GM23338 (cell line): ENCODE results near the gene PKP3. TPM values are rescaled to one million over a fixed set of nuclear protein-coding genes. Genes with fewer than 3 reads are reported as not detected.

ENCODE experiments used
- ATAC-seq: fragments of 200-7000 bp; cut with Tn5 transposase; 3 replicates; pipeline ENCODE4 v1.9.1; 2020
- DNase-seq: peaks from one replicate; pipeline ENCODE4 v3.0.0-alpha.2; 2015; ENCODE audit warnings: low spot score
- H2AFZ ChIP-seq: fragments of 200-600 bp; sonication (generic); 2 replicates; pipeline ENCODE4 v1.8.0; 2016; ENCODE audit warnings: antibody characterized with exemption, mild to moderate bottlenecking, moderate library complexity
- H3F3A ChIP-seq: fragments of 200-600 bp; sonication (generic); replicated peaks from 2 replicates; pipeline ENCODE4 v1.8.0; 2017; ENCODE audit warnings: antibody characterized with exemption, mixed run types, low read depth
- H3K27ac ChIP-seq: fragments of 200-600 bp; sonication (generic); 2 replicates; pipeline ENCODE4 v1.6.1; 2016; ENCODE audit warnings: low read depth
- H3K27me3 ChIP-seq: fragments of 200-600 bp; sonication (generic); 2 replicates; pipeline ENCODE4 v1.8.0; 2016; ENCODE audit warnings: mild to moderate bottlenecking, mixed run types, moderate library complexity; ENCODE audit not compliant: insufficient read depth
- H3K36me3 ChIP-seq: fragments of 200-600 bp; sonication (generic); 2 replicates; pipeline ENCODE4 v1.8.0; 2016; ENCODE audit warnings: mild to moderate bottlenecking; ENCODE audit not compliant: insufficient read depth
- H3K4me1 ChIP-seq: fragments of 200-600 bp; sonication (generic); 2 replicates; pipeline ENCODE4 v1.8.0; 2016; ENCODE audit warnings: mild to moderate bottlenecking, moderate library complexity; ENCODE audit not compliant: insufficient read depth
- H3K4me2 ChIP-seq: fragments of 200-600 bp; sonication (generic); 2 replicates; pipeline ENCODE4 v1.7.1; 2017; ENCODE audit warnings: mixed run types
- H3K4me3 ChIP-seq: fragments of 200-600 bp; sonication (generic); 2 replicates; pipeline ENCODE4 v1.6.1; 2016; ENCODE audit warnings: mixed run types
- H3K79me2 ChIP-seq: fragments of 200-600 bp; sonication (generic); replicated peaks from 2 replicates; pipeline ENCODE4 v1.8.0; 2017; ENCODE audit warnings: mild to moderate bottlenecking; ENCODE audit not compliant: insufficient read depth
- H3K9me2 ChIP-seq: fragments of 200-600 bp; sonication (generic); 2 replicates; pipeline ENCODE4 v1.8.0; 2017; ENCODE audit not compliant: insufficient read depth
- H4K20me1 ChIP-seq: fragments of 200-600 bp; sonication (generic); replicated peaks from 2 replicates; pipeline ENCODE4 v1.8.0; 2017; ENCODE audit warnings: mild to moderate bottlenecking; ENCODE audit not compliant: insufficient read depth
- H3K27ac Mint-ChIP-seq: 2 replicates; pipeline ENCODE4 v1.8.0; 2020; ENCODE audit warnings: inconsistent platforms, mild to moderate bottlenecking, moderate library complexity, mixed read lengths
- H3K27me3 Mint-ChIP-seq: 3 replicates; pipeline ENCODE4 v1.8.0; 2022; ENCODE audit warnings: low read depth, mild to moderate bottlenecking, moderate library complexity, mixed read lengths, inconsistent platforms; ENCODE audit not compliant: insufficient read depth, poor library complexity
- H3K36me3 Mint-ChIP-seq: 3 replicates; pipeline ENCODE4 v1.8.0; 2021; ENCODE audit warnings: low read depth, mild to moderate bottlenecking, inconsistent platforms, moderate library complexity, mixed read lengths
- H3K4me1 Mint-ChIP-seq: 3 replicates; pipeline ENCODE4 v1.8.0; 2020; ENCODE audit warnings: mild to moderate bottlenecking, inconsistent platforms, mixed read lengths
- H3K4me3 Mint-ChIP-seq: 3 replicates; pipeline ENCODE4 v1.8.0; 2021; ENCODE audit warnings: moderate library complexity, mild to moderate bottlenecking, inconsistent platforms, mixed read lengths
- H3K9me3 Mint-ChIP-seq: 3 replicates; pipeline ENCODE4 v1.8.0; 2020; ENCODE audit warnings: moderate library complexity, mild to moderate bottlenecking, inconsistent platforms, mixed read lengths
- EZH2phosphoT487 ChIP-seq: fragments of 200-600 bp; sonication (generic); IDR thresholded peaks from one replicate; pipeline ENCODE4 v1.8.1; 2018; ENCODE audit warnings: antibody characterized with exemption; ENCODE audit not compliant: unreplicated experiment
- polyA plus RNA-seq: library from polyadenylated mRNA; unstranded; fragments of >200 nt; fragmentation: Nextera tagmentation; extraction: Ambion mirVana; gene quantifications from 2 replicates; pipeline ENCODE4 v1.2.1, GENCODE V29; 2016
- total RNA-seq: library from RNA; depleted of rRNA; stranded (reverse); fragments of >200 nt; shearing (Covaris generic); gene quantifications from 2 replicates; pipeline ENCODE4 v1.2.3, GENCODE V29; 2014
- TF ChIP-seq, protein P1 (sequence below): fragments of 250-450 bp; sonication (Bioruptor Pico); IDR thresholded peaks from 2 replicates; pipeline ENCODE4 v1.5.0; 2020; ENCODE audit warnings: mild to moderate bottlenecking, moderate library complexity
- TF ChIP-seq, protein P2 (sequence below), 2 experiments: fragments of 200-600 bp in 1 of 2; sonication (generic) in 1 of 2; conservative IDR thresholded peaks; 2 replicates each; pipeline versions ENCODE4 v1.5.1 to v1.6.1; 2016 to 2017; ENCODE audit warnings: antibody characterized with exemption in 2 of 2, low read depth in 2 of 2, mild to moderate bottlenecking in 2 of 2, moderate library complexity in 1 of 2
- TF ChIP-seq, protein P3 (sequence below): IDR thresholded peaks from 2 replicates; pipeline ENCODE4 v1.6.1; 2016; ENCODE audit warnings: antibody characterized with exemption

The PKP3 gene
- total and polyA plus RNA-seq, 2 experiments from 2014 or later = 7.2 to 23.0 TPM

- TF ChIP-seq, protein P1, sequence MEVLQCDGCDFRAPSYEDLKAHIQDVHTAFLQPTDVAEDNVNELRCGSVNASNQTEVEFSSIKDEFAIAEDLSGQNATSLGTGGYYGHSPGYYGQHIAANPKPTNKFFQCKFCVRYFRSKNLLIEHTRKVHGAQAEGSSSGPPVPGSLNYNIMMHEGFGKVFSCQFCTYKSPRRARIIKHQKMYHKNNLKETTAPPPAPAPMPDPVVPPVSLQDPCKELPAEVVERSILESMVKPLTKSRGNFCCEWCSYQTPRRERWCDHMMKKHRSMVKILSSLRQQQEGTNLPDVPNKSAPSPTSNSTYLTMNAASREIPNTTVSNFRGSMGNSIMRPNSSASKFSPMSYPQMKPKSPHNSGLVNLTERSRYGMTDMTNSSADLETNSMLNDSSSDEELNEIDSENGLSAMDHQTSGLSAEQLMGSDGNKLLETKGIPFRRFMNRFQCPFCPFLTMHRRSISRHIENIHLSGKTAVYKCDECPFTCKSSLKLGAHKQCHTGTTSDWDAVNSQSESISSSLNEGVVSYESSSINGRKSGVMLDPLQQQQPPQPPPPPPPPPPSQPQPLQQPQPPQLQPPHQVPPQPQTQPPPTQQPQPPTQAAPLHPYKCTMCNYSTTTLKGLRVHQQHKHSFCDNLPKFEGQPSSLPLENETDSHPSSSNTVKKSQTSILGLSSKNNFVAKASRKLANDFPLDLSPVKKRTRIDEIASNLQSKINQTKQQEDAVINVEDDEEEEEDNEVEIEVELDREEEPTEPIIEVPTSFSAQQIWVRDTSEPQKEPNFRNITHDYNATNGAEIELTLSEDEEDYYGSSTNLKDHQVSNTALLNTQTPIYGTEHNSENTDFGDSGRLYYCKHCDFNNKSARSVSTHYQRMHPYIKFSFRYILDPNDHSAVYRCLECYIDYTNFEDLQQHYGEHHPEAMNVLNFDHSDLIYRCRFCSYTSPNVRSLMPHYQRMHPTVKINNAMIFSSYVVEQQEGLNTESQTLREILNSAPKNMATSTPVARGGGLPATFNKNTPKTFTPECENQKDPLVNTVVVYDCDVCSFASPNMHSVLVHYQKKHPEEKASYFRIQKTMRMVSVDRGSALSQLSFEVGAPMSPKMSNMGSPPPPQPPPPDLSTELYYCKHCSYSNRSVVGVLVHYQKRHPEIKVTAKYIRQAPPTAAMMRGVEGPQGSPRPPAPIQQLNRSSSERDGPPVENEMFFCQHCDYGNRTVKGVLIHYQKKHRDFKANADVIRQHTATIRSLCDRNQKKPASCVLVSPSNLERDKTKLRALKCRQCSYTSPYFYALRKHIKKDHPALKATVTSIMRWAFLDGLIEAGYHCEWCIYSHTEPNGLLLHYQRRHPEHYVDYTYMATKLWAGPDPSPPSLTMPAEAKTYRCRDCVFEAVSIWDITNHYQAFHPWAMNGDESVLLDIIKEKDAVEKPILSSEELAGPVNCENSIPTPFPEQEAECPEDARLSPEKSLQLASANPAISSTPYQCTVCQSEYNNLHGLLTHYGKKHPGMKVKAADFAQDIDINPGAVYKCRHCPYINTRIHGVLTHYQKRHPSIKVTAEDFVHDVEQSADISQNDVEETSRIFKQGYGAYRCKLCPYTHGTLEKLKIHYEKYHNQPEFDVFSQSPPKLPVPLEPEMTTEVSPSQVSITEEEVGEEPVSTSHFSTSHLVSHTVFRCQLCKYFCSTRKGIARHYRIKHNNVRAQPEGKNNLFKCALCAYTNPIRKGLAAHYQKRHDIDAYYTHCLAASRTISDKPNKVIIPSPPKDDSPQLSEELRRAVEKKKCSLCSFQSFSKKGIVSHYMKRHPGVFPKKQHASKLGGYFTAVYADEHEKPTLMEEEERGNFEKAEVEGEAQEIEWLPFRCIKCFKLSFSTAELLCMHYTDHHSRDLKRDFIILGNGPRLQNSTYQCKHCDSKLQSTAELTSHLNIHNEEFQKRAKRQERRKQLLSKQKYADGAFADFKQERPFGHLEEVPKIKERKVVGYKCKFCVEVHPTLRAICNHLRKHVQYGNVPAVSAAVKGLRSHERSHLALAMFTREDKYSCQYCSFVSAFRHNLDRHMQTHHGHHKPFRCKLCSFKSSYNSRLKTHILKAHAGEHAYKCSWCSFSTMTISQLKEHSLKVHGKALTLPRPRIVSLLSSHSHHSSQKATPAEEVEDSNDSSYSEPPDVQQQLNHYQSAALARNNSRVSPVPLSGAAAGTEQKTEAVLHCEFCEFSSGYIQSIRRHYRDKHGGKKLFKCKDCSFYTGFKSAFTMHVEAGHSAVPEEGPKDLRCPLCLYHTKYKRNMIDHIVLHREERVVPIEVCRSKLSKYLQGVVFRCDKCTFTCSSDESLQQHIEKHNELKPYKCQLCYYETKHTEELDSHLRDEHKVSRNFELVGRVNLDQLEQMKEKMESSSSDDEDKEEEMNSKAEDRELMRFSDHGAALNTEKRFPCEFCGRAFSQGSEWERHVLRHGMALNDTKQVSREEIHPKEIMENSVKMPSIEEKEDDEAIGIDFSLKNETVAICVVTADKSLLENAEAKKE (CRISPR knock-in tag) = no peak
- no peak for TF ChIP-seq EZH2phosphoT487
Measured at GRCh38 chr11:350723-351255, 43.2 kb upstream of the PKP3 start (continued).

GRCh38 chr11:351411-351810 is 42.6 kb upstream of the PKP3 start:
- Histone ChIP-seq H3K79me2 (no peaks in the 10 kb centered on the region), H3K9me2 (no peaks in the 10 kb centered on the region), H4K20me1 (no peaks in the 10 kb centered on the region), H3F3A (peaks cover 19% of the 10 kb centered on the region), H3K27ac (no peak overlapping the region), H3K27me3 (no peaks in the 10 kb centered on the region), H3K4me2 (no peak overlapping the region), H3K4me1 (peaks cover 26% of the 10 kb centered on the region), H3K36me3 (no peaks in the 10 kb centered on the region), H2AFZ (no peak overlapping the region), H3K4me3 (no peak overlapping the region)
- peaks cover 28% of the 10 kb centered on the region for H3K4me1 Mint-ChIP-seq
- no peak overlapping the region for H3K27ac Mint-ChIP-seq
- no peak for ATAC-seq
- H3K27me3 Mint-ChIP-seq = peaks cover 20% of the 10 kb centered on the region
- 0 out of 3 replicates have a peak, but pooled peaks cover 5% of the 10 kb centered on the region for H3K36me3 Mint-ChIP-seq
- peaks cover 4% of the 10 kb centered on the region; the same call in 1 of the 3 replicates for H3K9me3 Mint-ChIP-seq
- TF ChIP-seq, protein P2, sequence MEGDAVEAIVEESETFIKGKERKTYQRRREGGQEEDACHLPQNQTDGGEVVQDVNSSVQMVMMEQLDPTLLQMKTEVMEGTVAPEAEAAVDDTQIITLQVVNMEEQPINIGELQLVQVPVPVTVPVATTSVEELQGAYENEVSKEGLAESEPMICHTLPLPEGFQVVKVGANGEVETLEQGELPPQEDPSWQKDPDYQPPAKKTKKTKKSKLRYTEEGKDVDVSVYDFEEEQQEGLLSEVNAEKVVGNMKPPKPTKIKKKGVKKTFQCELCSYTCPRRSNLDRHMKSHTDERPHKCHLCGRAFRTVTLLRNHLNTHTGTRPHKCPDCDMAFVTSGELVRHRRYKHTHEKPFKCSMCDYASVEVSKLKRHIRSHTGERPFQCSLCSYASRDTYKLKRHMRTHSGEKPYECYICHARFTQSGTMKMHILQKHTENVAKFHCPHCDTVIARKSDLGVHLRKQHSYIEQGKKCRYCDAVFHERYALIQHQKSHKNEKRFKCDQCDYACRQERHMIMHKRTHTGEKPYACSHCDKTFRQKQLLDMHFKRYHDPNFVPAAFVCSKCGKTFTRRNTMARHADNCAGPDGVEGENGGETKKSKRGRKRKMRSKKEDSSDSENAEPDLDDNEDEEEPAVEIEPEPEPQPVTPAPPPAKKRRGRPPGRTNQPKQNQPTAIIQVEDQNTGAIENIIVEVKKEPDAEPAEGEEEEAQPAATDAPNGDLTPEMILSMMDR (conservative IDR thresholded peaks at IDR 0.05; ENCODE audit: low read depth in 2 of 2) = no peak
- TF ChIP-seq, protein P3, sequence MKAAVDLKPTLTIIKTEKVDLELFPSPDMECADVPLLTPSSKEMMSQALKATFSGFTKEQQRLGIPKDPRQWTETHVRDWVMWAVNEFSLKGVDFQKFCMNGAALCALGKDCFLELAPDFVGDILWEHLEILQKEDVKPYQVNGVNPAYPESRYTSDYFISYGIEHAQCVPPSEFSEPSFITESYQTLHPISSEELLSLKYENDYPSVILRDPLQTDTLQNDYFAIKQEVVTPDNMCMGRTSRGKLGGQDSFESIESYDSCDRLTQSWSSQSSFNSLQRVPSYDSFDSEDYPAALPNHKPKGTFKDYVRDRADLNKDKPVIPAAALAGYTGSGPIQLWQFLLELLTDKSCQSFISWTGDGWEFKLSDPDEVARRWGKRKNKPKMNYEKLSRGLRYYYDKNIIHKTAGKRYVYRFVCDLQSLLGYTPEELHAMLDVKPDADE = no peak
- H3K4me3 Mint-ChIP-seq = no peak overlapping the region
- no peak for DNase-seq
